ENCODE results near the gene ASIC2. TPM values are rescaled to one million over a fixed set of nuclear protein-coding genes. Genes with fewer than 3 reads are reported as not detected.

Gene ASIC2
- polyA plus RNA-seq, 10 donors, result 0.11 to 0.40 (median 0.21) TPM

GRCh38 chr17:33288954-33289353 is 4.1 kb downstream of the ASIC2 start:
- DNase-seq, result no peak

GRCh38 chr17:33287096-33287725 is 5.9 kb downstream of the ASIC2 start:
- DNase-seq, result no peak

GRCh38 chr17:33285413-33285812 is 7.7 kb downstream of the ASIC2 start:
- no peak for DNase-seq

GRCh38 chr17:33284022-33284421 is 9.1 kb downstream of the ASIC2 start:
- DNase-seq, result peak; percentile 8 to 25 (median 15)

- DNase-seq, result no peak
Measured at GRCh38 chr17:33280162-33280943, 12.7 kb downstream of the ASIC2 start.

GRCh38 chr17:33277436-33278100 is 15.5 kb downstream of the ASIC2 start:
- DNase-seq, result no peak

- DNase-seq, result no peak
Measured at GRCh38 chr17:33273743-33274410, 19.2 kb downstream of the ASIC2 start.

GRCh38 chr17:33273271-33273670 is 19.8 kb downstream of the ASIC2 start:
- no peak for DNase-seq

GRCh38 chr17:33272438-33272837 is 20.7 kb downstream of the ASIC2 start:
- no peak for DNase-seq

- no peak for DNase-seq
Measured at GRCh38 chr17:33269337-33270060, 23.6 kb downstream of the ASIC2 start.

- DNase-seq, result no peak
Measured at GRCh38 chr17:33267851-33268548, 25.1 kb downstream of the ASIC2 start.

- peak in 1 of 3 donors; percentile 86 for DNase-seq
Measured at GRCh38 chr17:33267271-33267790, 25.8 kb downstream of the ASIC2 start.

- no peak for DNase-seq
Measured at GRCh38 chr17:33266611-33267010, 26.5 kb downstream of the ASIC2 start.

GRCh38 chr17:33266116-33266515 is 27.0 kb downstream of the ASIC2 start:
- DNase-seq, result no peak

- DNase-seq, result no peak
Measured at GRCh38 chr17:33263396-33263795, 29.7 kb downstream of the ASIC2 start.

- DNase-seq, result no peak
Measured at GRCh38 chr17:33262266-33263123, 30.6 kb downstream of the ASIC2 start.

- DNase-seq, result no peak
Measured at GRCh38 chr17:33261820-33262219, 31.3 kb downstream of the ASIC2 start.

- no peak for DNase-seq
Measured at GRCh38 chr17:33260638-33261037, 32.5 kb downstream of the ASIC2 start.

- DNase-seq, result no peak
Measured at GRCh38 chr17:33258296-33258695, 34.8 kb downstream of the ASIC2 start.

- no peak for DNase-seq
Measured at GRCh38 chr17:33245183-33245582, 47.9 kb downstream of the ASIC2 start.

Data from muscle of back (tissue), 11 donors.